CD4-positive, alpha-beta memory T cell (primary cell): ENCODE measurements around the gene TMEM116. TPM values are rescaled to one million over a fixed set of nuclear protein-coding genes. Genes with fewer than 3 reads are reported as not detected.

Experiments
- CTCF ChIA-PET: fragments of 350-600 bp; sonication (Branson Sonifier 250); formaldehyde crosslinking; loops from one replicate; lab custom pipeline; 2021; ENCODE audit warnings: inconsistent platforms; ENCODE audit not compliant: partially characterized antibody; lab: Charles Lee
- POLR2A ChIA-PET: fragments of 350-600 bp; sonication (Branson Sonifier 250); formaldehyde crosslinking; loops from one replicate; lab custom pipeline; 2021; ENCODE audit not compliant: partially characterized antibody; lab: Charles Lee
- DNase-seq, 5 donors: peaks; one replicate each; pipeline versions ENCODE4 v3.0.0 to v3.0.0-alpha.2; 2020 to 2022; ENCODE audit warnings: mixed read lengths in 1 of 5
- H3K27ac ChIP-seq: one replicate; pipeline ENCODE4 v1.7.0; 2013; ENCODE audit warnings: low read depth, low read length
- H3K27me3 ChIP-seq: 2 replicates; pipeline ENCODE4 v1.7.0; 2013; ENCODE audit warnings: mild to moderate bottlenecking, low read length, moderate library complexity; ENCODE audit not compliant: insufficient read depth
- H3K36me3 ChIP-seq: 2 replicates; pipeline ENCODE4 v1.7.0; 2013; ENCODE audit warnings: mild to moderate bottlenecking, low read length, moderate library complexity; ENCODE audit not compliant: insufficient read depth
- H3K4me1 ChIP-seq: 2 replicates; pipeline ENCODE4 v1.7.0; 2013; ENCODE audit warnings: mild to moderate bottlenecking, low read length, moderate library complexity; ENCODE audit not compliant: insufficient read depth
- H3K4me3 ChIP-seq, 2 donors: one replicate each; pipeline ENCODE4 v1.7.0; 2013; ENCODE audit warnings: low read length in 2 of 2, mild to moderate bottlenecking in 1 of 2
- H3K9me3 ChIP-seq, 2 donors: one replicate each; pipeline ENCODE4 v1.7.0; 2013; ENCODE audit warnings: low read length in 2 of 2, control low read depth in 1 of 2; ENCODE audit not compliant: control insufficient read depth in 1 of 2
- H3K27ac Mint-ChIP-seq, 7 donors: one replicate each; pipeline ENCODE4 v1.8.0; 2020 to 2021; ENCODE audit warnings: mixed read lengths in 7 of 7, mild to moderate bottlenecking in 6 of 7, inconsistent platforms in 3 of 7, moderate library complexity in 3 of 7
- H3K27me3 Mint-ChIP-seq, 2 donors: one replicate each; pipeline ENCODE4 v1.8.0; 2020 to 2021; ENCODE audit warnings: mixed read lengths in 2 of 2
- H3K36me3 Mint-ChIP-seq, 2 donors: one replicate each; pipeline ENCODE4 v1.8.0; 2020 to 2021; ENCODE audit warnings: mixed read lengths in 2 of 2, inconsistent platforms in 1 of 2, mild to moderate bottlenecking in 1 of 2
- H3K4me1 Mint-ChIP-seq, 4 donors: one replicate each; pipeline ENCODE4 v1.8.0; 2020 to 2021; ENCODE audit warnings: mixed read lengths in 4 of 4, mild to moderate bottlenecking in 1 of 4
- H3K4me3 Mint-ChIP-seq, 8 donors: one replicate each; pipeline ENCODE4 v1.8.0; 2020 to 2021; ENCODE audit warnings: mixed read lengths in 8 of 8, mild to moderate bottlenecking in 7 of 8, moderate library complexity in 6 of 8, inconsistent platforms in 3 of 8
- H3K9me3 Mint-ChIP-seq, 8 donors: one replicate each; pipeline ENCODE4 v1.8.0; 2020 to 2021; ENCODE audit warnings: mixed read lengths in 8 of 8, mild to moderate bottlenecking in 5 of 8, inconsistent platforms in 3 of 8, moderate library complexity in 1 of 8
- intact Hi-C: fragments of 100-400 bp; cut with micrococcal nuclease; formaldehyde crosslinking; loops from one replicate; pipeline ENCODE4 v1.15.1; 2023
- microRNA-seq: library from miRNA; unstranded; fragments of <30 nt; microRNA quantifications from one replicate; pipeline ENCODE4 v1.2.0, GENCODE V29; 2021; ENCODE audit warnings: borderline replicate concordance, borderline number of aligned reads, borderline microRNAs expressed, mixed read lengths
- polyA plus RNA-seq, 2 donors: library from polyadenylated mRNA; unstranded; fragments of 300-500 nt; fragmentation: Illumina TruSeq; gene quantifications; one replicate each; pipeline ENCODE4 v1.2.3, GENCODE V29; 2021
- total RNA-seq, 2 experiments: library from RNA; stranded (reverse); gene quantifications; one replicate each; pipeline ENCODE4 v1.2.3, GENCODE V29; 2021

The TMEM116 gene
- total and polyA plus RNA-seq, 4 experiments from 2014 or later: 32.3 to 50.6 (median 42.2) TPM

GRCh38 chr12:111893287-111893686 is 119.7 kb downstream of the TMEM116 start:
- Mint-ChIP-seq H3K9me3 (peaks cover 0 to 1% (median 0%) of the 10 kb centered on the region in 8 donors), H3K4me1 (no peaks in the 10 kb centered on the region), H3K27me3 (no peaks in the 10 kb centered on the region), H3K27ac (peak overlapping the region in 1 of 7 donors; percentile 42), H3K36me3 (peaks cover 50 to 66% of the 10 kb centered on the region in 2 donors), H3K4me3 (no peak overlapping the region)
- DNase-seq: no peak
- Histone ChIP-seq H3K27ac (no peak overlapping the region), H3K4me1 (no peaks in the 10 kb centered on the region), H3K36me3 (peaks cover 31% of the 10 kb centered on the region), H3K9me3 (no peaks in the 10 kb centered on the region), H3K4me3 (no peak overlapping the region), H3K27me3 (no peaks in the 10 kb centered on the region)
- intact Hi-C loops: no loop called here
- ChIA-PET CTCF (interaction anchor here (1.4 kb wide), 1 partner anchor 80 kb away, joined by 3 read pairs; no protein-coding TSS in a partner anchor), POLR2A (no interaction called here)

GRCh38 chr12:111887926-111888745 is 124.8 kb downstream of the TMEM116 start:
- ChIA-PET CTCF (interaction anchor here (1.4 kb wide), 1 partner anchor 50 kb away, joined by 3 read pairs; no protein-coding TSS in a partner anchor), POLR2A (interaction anchor here (0.7 kb wide), 1 partner anchor 10 kb away, joined by 3 read pairs; no protein-coding TSS in a partner anchor)
- no peak overlapping the region for H3K27ac ChIP-seq
- no peaks in the 10 kb centered on the region for H3K9me3 ChIP-seq
- H3K36me3 Mint-ChIP-seq: peaks cover 76 to 88% of the 10 kb centered on the region in 2 donors
- H3K4me3 Mint-ChIP-seq: peak overlapping the region in 1 of 8 donors; percentile 18
- H3K36me3 ChIP-seq: peaks cover 64% of the 10 kb centered on the region
- no peak for DNase-seq
- H3K4me1 ChIP-seq: no peaks in the 10 kb centered on the region
- no peak overlapping the region for H3K4me3 ChIP-seq
- intact Hi-C loops: no loop called here
- H3K9me3 Mint-ChIP-seq: peaks cover 0 to 1% (median 0%) of the 10 kb centered on the region in 8 donors
- H3K27me3 ChIP-seq: no peaks in the 10 kb centered on the region
- H3K27me3 Mint-ChIP-seq: no peaks in the 10 kb centered on the region
- peak overlapping the region in 3 of 7 donors; percentile 11 to 46 (median 35) for H3K27ac Mint-ChIP-seq
- H3K4me1 Mint-ChIP-seq: no peaks in the 10 kb centered on the region

GRCh38 chr12:111886662-111887545 is 126.1 kb downstream of the TMEM116 start:
- intact Hi-C loops: no loop called here
- Mint-ChIP-seq H3K27me3 (no peaks in the 10 kb centered on the region), H3K9me3 (peaks cover 0 to 1% (median 0%) of the 10 kb centered on the region in 8 donors), H3K4me3 (no peak overlapping the region), H3K4me1 (no peaks in the 10 kb centered on the region), H3K27ac (peak overlapping the region in 3 of 7 donors; percentile 20 to 76 (median 55)), H3K36me3 (peaks cover 67 to 86% of the 10 kb centered on the region in 2 donors)
- Histone ChIP-seq H3K27me3 (no peaks in the 10 kb centered on the region), H3K9me3 (no peaks in the 10 kb centered on the region), H3K27ac (no peak overlapping the region), H3K4me1 (no peaks in the 10 kb centered on the region), H3K4me3 (no peak overlapping the region), H3K36me3 (peaks cover 64% of the 10 kb centered on the region)
- POLR2A ChIA-PET: no interaction called here
- CTCF ChIA-PET: interaction anchor here (1.4 kb wide), 1 partner anchor 51 kb away, joined by 3 read pairs; no protein-coding TSS in a partner anchor
- no peak for DNase-seq

GRCh38 chr12:111881716-111882115 is 131.2 kb downstream of the TMEM116 start:
- POLR2A ChIA-PET: no interaction called here
- DNase-seq: no peak
- no peak overlapping the region for H3K4me3 ChIP-seq
- intact Hi-C loops: no loop called here
- CTCF ChIA-PET: no interaction called here
- H3K27ac ChIP-seq: no peak overlapping the region
- Mint-ChIP-seq H3K4me3 (no peak overlapping the region), H3K27ac (no peak overlapping the region), H3K9me3 (no peaks in the 10 kb centered on the region), H3K36me3 (peaks cover 56 to 79% of the 10 kb centered on the region in 2 donors), H3K4me1 (no peaks in the 10 kb centered on the region), H3K27me3 (no peaks in the 10 kb centered on the region)
- H3K4me1 ChIP-seq: no peaks in the 10 kb centered on the region
- no peaks in the 10 kb centered on the region for H3K27me3 ChIP-seq
- peaks cover 58% of the 10 kb centered on the region for H3K36me3 ChIP-seq
- H3K9me3 ChIP-seq: no peaks in the 10 kb centered on the region

Small RNA genes within 50 kb of the gene (microRNA-seq; reads per million reads assigned to microRNA genes)
- not detected for gene MIR3657

Other genes starting within 250 kb of the TMEM116 start
- gene ALDH2, start 246.2 kb downstream of the TMEM116 start, total RNA-seq: 1 to 10 TPM; 3.0 to 3.1 TPM
- gene ALDH2, start 246.2 kb downstream of the TMEM116 start, polyA plus RNA-seq: under 1 TPM; 0.47 to 0.53 TPM
- 10 to 100 TPM; 59.6 to 68.1 TPM for gene MAPKAPK5, start 170.9 kb downstream of the TMEM116 start, total RNA-seq
- 10 to 100 TPM; 36.6 to 43.0 TPM for gene MAPKAPK5, start 170.9 kb downstream of the TMEM116 start, polyA plus RNA-seq
- 100 to 1,000 TPM; 183 to 184 TPM for gene ERP29, start 261 bp upstream of the TMEM116 start, total RNA-seq
- gene ERP29, start 261 bp upstream of the TMEM116 start, polyA plus RNA-seq: 100 to 1,000 TPM; 217 to 250 TPM
- gene NAA25, start 95.6 kb upstream of the TMEM116 start, total RNA-seq: 10 to 100 TPM; 28.7 to 35.3 TPM
- gene NAA25, start 95.6 kb upstream of the TMEM116 start, polyA plus RNA-seq: 10 to 100 TPM in 1 of 2 donors, 1 to 10 TPM in 1; 8.5 to 15.2 TPM
- gene TRAFD1, start 112.4 kb upstream of the TMEM116 start, total RNA-seq: 10 to 100 TPM; 38.7 to 42.7 TPM
- gene TRAFD1, start 112.4 kb upstream of the TMEM116 start, polyA plus RNA-seq: 10 to 100 TPM; 60.4 to 71.2 TPM